GM12892 (cell line): ENCODE results near the gene GRID1.

Source experiments
- DNase-seq: peaks from one replicate; pipeline ENCODE4 v3.0.0; 2011; ENCODE audit not compliant: insufficient read length
- FAIRE-seq: peaks from 2 replicates; lab custom pipeline; 2011; peaks lifted over from hg19 to GRCh38; lab: Jason Lieb, UNC
- POLR2A ChIP-seq: IDR thresholded peaks from 2 replicates; pipeline ENCODE4 v1.6.1; 2011; ENCODE audit warnings: low read depth, low read length, control low read depth
- POLR2AphosphoS5 ChIP-seq: IDR thresholded peaks from 2 replicates; pipeline ENCODE4 v1.6.1; 2011; ENCODE audit warnings: low read depth, low read length, control low read depth
- TAF1 ChIP-seq: IDR thresholded peaks from 2 replicates; pipeline ENCODE4 v1.6.1; 2011; ENCODE audit warnings: low read depth, mild to moderate bottlenecking, control low read depth, low read length, borderline replicate concordance

GRID1 gene

GRCh38 chr10:85915245-85915846 is 451.2 kb downstream of the GRID1 start:
- DNase-seq, result no peak
- TF ChIP-seq TAF1, result no peak
- no peak for TF ChIP-seq POLR2AphosphoS5
- TF ChIP-seq POLR2A, result no peak
- FAIRE-seq, result peak; percentile 44

- FAIRE-seq, result no peak
- no peak for DNase-seq
- TF ChIP-seq POLR2A, result no peak
- no peak for TF ChIP-seq POLR2AphosphoS5
- TF ChIP-seq TAF1, result no peak
Observed at GRCh38 chr10:85914720-85915119, 451.9 kb downstream of the GRID1 start.

GRCh38 chr10:85908462-85908861 is 458.1 kb downstream of the GRID1 start:
- DNase-seq (no peak), FAIRE-seq (no peak)
- TF ChIP-seq POLR2A (no peak), TAF1 (no peak), POLR2AphosphoS5 (no peak)

- FAIRE-seq, result no peak
- DNase-seq, result no peak
Observed at GRCh38 chr10:85902051-85902450, 464.5 kb downstream of the GRID1 start.

GRCh38 chr10:85901599-85901998 is 465.0 kb downstream of the GRID1 start:
- DNase-seq, result no peak
- no peak for FAIRE-seq
- TF ChIP-seq POLR2AphosphoS5, result no peak

More at GRCh38 chr10:85902051-85902450, 464.5 kb downstream of the GRID1 start:
- no peak for TF ChIP-seq TAF1

- FAIRE-seq, result no peak
- TF ChIP-seq POLR2A, result no peak
- no peak for TF ChIP-seq TAF1
- TF ChIP-seq POLR2AphosphoS5, result no peak
- DNase-seq, result no peak
Observed at GRCh38 chr10:85900487-85900886, 466.1 kb downstream of the GRID1 start.

- DNase-seq (no peak), FAIRE-seq (no peak)
- TF ChIP-seq POLR2A (no peak), POLR2AphosphoS5 (no peak), TAF1 (no peak)
Observed at GRCh38 chr10:85900061-85900460, 466.5 kb downstream of the GRID1 start.

GRCh38 chr10:85891472-85891871 is 475.1 kb downstream of the GRID1 start:
- FAIRE-seq, result no peak
- TF ChIP-seq POLR2AphosphoS5 (no peak), TAF1 (no peak), POLR2A (no peak)
- DNase-seq, result no peak

GRCh38 chr10:85888559-85888958 is 478.0 kb downstream of the GRID1 start:
- FAIRE-seq (no peak), DNase-seq (no peak)
- TF ChIP-seq TAF1 (no peak), POLR2A (no peak), POLR2AphosphoS5 (no peak)

GRCh38 chr10:85888004-85888403 is 478.6 kb downstream of the GRID1 start:
- FAIRE-seq, result no peak
- DNase-seq, result no peak
- TF ChIP-seq POLR2A (no peak), TAF1 (no peak), POLR2AphosphoS5 (no peak)

- DNase-seq (no peak), FAIRE-seq (no peak)
- TF ChIP-seq POLR2AphosphoS5 (no peak), TAF1 (no peak), POLR2A (no peak)
Observed at GRCh38 chr10:85874208-85874607, 492.4 kb downstream of the GRID1 start.

GRCh38 chr10:85873063-85873462 is 493.5 kb downstream of the GRID1 start:
- DNase-seq (no peak), FAIRE-seq (no peak)
- TF ChIP-seq POLR2A (no peak), POLR2AphosphoS5 (no peak), TAF1 (no peak)
